Adrenal gland (tissue), 12 donors: ENCODE data around the gene SCO2. TPM values are rescaled to one million over a fixed set of nuclear protein-coding genes. Genes with fewer than 3 reads are reported as not detected.

Experiments
- DNase-seq, 7 donors: peaks; one replicate each; pipeline ENCODE4 v3.0.0-alpha.2; 2019 to 2020
- H3K27ac ChIP-seq, 5 donors: fragments of 200-600 bp; sonication (generic) in 4 of 5; 1 replicate in 3 of 5; 2 replicates in 2 of 5; pipeline versions ENCODE4 v1.5.1 to v1.8.0; 2016 to 2020; ENCODE audit warnings: mild to moderate bottlenecking in 1 of 5
- H3K27me3 ChIP-seq: fragments of 200-600 bp; 2 replicates; pipeline ENCODE4 v1.8.0; 2021
- H3K36me3 ChIP-seq, 2 donors: fragments of 200-600 bp; replicated peaks in 1 of 2; 1 replicate in 1 of 2; 2 replicates in 1 of 2; pipeline versions ENCODE4 v1.5.1 to v1.8.0; 2018 to 2022
- H3K4me1 ChIP-seq, 2 donors: fragments of 200-600 bp; replicated peaks in 1 of 2; 1 replicate in 1 of 2; 2 replicates in 1 of 2; pipeline versions ENCODE4 v1.5.1 to v1.8.0; 2018 to 2021
- H3K4me3 ChIP-seq, 4 donors: fragments of 200-600 bp; sonication (generic) in 3 of 4; one replicate each; pipeline ENCODE4 v1.5.1; 2016 to 2018
- H3K9me3 ChIP-seq, 3 donors: fragments of 200-600 bp; sonication (generic) in 1 of 3; replicated peaks in 1 of 3; 1 replicate in 2 of 3; 2 replicates in 1 of 3; pipeline versions ENCODE4 v1.5.1 to v1.8.0; 2016 to 2021
- POLR2A ChIP-seq, 2 donors: fragments of 450-650 bp; IDR thresholded peaks; one replicate each; pipeline ENCODE4 v1.6.1; 2017; ENCODE audit warnings: antibody characterized with exemption in 2 of 2, mild to moderate bottlenecking in 2 of 2, moderate library complexity in 1 of 2
- WGBS, 4 donors: extraction: QIAGEN DNeasy Blood & Tissue Kit in 2 of 4; methylation state at CpG; one replicate each; pipeline versions ENCODE4 v1.1.5 to v1.1.7; 2013 to 2017; 5-methylcytosine and 5-hydroxymethylcytosine counted together
- intact Hi-C, 2 donors: fragments of 100-400 bp; cut with DNase I; formaldehyde crosslinking; loops; one replicate each; pipeline versions ENCODE4 v1.14.1 to v1.15.0; 2022 to 2023
- polyA plus RNA-seq, 3 donors: library from polyadenylated mRNA; stranded (reverse); fragments of 200-250 nt in 2 of 3; fragments of 350-450 nt in 1 of 3; fragmentation: Illumina TruSeq in 1 of 3; extraction: RNeasy Lipid Tissue Mini Kit (QIAGEN cat#74804) in 1 of 3; gene quantifications; one replicate each; pipeline ENCODE4 v1.2.3, GENCODE V29; 2013 to 2014
- total RNA-seq, 9 donors: library from RNA; depleted of rRNA in 4 of 9; stranded (reverse); fragments of >200 nt in 4 of 9; fragments of 120-200 nt in 1 of 9; fragmentation: NEBNext Ultra II Directional in 1 of 9; extraction: Animal tissue kit (Norgen Biotek cat#: 25700) in 1 of 9; gene quantifications; one replicate each; pipeline versions ENCODE4 v1.1.0 to v1.2.4, GENCODE V29; 2013 to 2023
- TF ChIP-seq, protein P1 (sequence below), 6 experiments: fragments of 450-650 bp in 4 of 6; fragments of 200-600 bp in 2 of 6; sonication (generic) in 1 of 6; IDR thresholded peaks; 1 replicate in 5 of 6; 2 replicates in 1 of 6; pipeline versions ENCODE4 v1.5.1 to v1.8.0; 2016 to 2021; ENCODE audit warnings: antibody characterized with exemption in 6 of 6, mild to moderate bottlenecking in 2 of 6, moderate library complexity in 1 of 6
- donor health status: healthy with polysubstance abuse.
- donor health status: Bipolar disorder and iron deficiency.
- donor health status: DM: yes; HTN: yes; CAD: no.
- donor health status: DM: no; HTN: no; CAD: no.
- donor health status: DM: no; HTN: no; CAD: no.
- donor health status: DM: yes; HTN: yes; CAD: no.

SCO2 gene
- total and polyA plus RNA-seq, 12 donors, result 0.78 to 7.8 (median 1.7) TPM; not detected in 3

DNA sequence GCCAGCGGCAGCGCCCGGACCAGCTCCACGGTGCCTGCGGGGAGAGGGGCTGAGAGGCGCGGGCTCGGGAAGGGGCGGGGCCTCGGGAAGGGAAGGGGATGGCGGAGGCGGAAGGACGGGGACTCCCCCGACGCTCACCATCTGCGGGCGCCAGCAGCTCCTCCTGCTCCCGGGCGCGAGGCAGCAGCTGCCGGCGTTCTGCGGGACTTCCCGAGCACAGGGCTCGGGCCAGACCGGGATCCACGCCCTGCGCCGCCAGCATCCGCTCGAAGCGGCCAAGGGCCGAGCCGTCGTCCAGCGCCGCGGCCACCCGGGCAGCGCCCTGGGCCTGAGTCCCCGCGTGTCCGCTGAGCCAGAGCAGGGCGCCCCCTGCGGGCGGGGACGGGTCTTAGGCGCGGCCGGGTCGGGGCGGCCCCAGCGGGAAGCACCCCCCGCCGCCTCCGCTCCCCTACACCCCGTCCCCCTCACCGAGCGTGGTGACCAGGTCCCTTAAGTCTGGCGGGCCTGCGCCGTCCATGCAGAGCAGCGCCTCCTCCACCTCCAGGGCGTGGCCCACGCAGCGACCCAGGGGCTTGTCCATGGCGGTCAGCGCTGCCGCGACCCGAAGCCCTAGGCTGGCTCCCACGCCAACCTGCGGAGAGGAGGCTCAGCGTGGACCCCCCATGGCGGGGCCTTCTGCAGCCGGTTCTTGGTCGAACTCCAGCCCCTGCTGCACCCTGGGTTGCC lies 873 bp upstream of the SCO2 start:
- TF ChIP-seq, protein P1, sequence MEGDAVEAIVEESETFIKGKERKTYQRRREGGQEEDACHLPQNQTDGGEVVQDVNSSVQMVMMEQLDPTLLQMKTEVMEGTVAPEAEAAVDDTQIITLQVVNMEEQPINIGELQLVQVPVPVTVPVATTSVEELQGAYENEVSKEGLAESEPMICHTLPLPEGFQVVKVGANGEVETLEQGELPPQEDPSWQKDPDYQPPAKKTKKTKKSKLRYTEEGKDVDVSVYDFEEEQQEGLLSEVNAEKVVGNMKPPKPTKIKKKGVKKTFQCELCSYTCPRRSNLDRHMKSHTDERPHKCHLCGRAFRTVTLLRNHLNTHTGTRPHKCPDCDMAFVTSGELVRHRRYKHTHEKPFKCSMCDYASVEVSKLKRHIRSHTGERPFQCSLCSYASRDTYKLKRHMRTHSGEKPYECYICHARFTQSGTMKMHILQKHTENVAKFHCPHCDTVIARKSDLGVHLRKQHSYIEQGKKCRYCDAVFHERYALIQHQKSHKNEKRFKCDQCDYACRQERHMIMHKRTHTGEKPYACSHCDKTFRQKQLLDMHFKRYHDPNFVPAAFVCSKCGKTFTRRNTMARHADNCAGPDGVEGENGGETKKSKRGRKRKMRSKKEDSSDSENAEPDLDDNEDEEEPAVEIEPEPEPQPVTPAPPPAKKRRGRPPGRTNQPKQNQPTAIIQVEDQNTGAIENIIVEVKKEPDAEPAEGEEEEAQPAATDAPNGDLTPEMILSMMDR (IDR thresholded peaks at IDR 0.05), result peak in 5 of 6 experiments; percentile 35 to 66 (median 47)
- peak; percentile 4 to 27 for TF ChIP-seq POLR2A (IDR thresholded peaks at IDR 0.05)
- H3K9me3 ChIP-seq, result no peaks in the 10 kb centered on the region
- no peaks in the 10 kb centered on the region for H3K27me3 ChIP-seq
- 0 to 5% (median 3%) methylated on average over 2 to 77 of the region's 77 CpGs for WGBS, 4 donors
- H3K4me3 ChIP-seq, result peak overlapping the region in 3 of 4 donors; percentile 26 to 83 (median 51)
- H3K36me3 ChIP-seq, result peaks cover 0 to 26% of the 10 kb centered on the region in 2 donors
- H3K27ac ChIP-seq, result peak overlapping the region; percentile 29 to 97 (median 89)
- DNase-seq, result peak; percentile 71 to 85 (median 80)
- H3K4me1 ChIP-seq, result peaks cover 28 to 35% of the 10 kb centered on the region in 2 donors
- intact Hi-C loops, result no loop called here

DNA sequence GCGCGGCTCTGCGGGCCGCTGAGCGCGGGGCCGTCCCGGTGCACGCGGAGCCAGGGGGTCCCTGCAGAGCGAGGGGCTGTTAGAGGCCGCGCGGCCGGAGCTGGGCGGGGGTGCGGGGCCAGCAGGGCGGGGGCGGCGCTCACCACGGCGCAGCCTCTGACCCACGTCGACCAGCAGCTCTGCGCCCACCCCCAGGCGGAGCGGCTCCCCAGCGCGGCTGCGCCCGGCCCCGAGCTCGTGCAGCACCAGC lies 385 bp upstream of the SCO2 start:
- Histone ChIP-seq H3K9me3 (no peaks in the 10 kb centered on the region), H3K36me3 (peaks cover 0 to 29% of the 10 kb centered on the region in 2 donors), H3K27ac (peak overlapping the region; percentile 29 to 97 (median 89)), H3K4me3 (peak overlapping the region in 3 of 4 donors; percentile 26 to 83 (median 51)), H3K4me1 (peaks cover 23 to 30% of the 10 kb centered on the region in 2 donors), H3K27me3 (no peaks in the 10 kb centered on the region)
- no peak for DNase-seq
- 1% methylated on average over 17 to 33 of the region's 33 CpGs; no CpG with 5 or more reads in 2 of the 4 donors for WGBS, 4 donors
- no peak for TF ChIP-seq POLR2A (IDR thresholded peaks at IDR 0.05)
- TF ChIP-seq, protein P1 (IDR thresholded peaks at IDR 0.05), result peak in 1 of 6 experiments; percentile 43
- intact Hi-C loops, result no loop called here

DNA sequence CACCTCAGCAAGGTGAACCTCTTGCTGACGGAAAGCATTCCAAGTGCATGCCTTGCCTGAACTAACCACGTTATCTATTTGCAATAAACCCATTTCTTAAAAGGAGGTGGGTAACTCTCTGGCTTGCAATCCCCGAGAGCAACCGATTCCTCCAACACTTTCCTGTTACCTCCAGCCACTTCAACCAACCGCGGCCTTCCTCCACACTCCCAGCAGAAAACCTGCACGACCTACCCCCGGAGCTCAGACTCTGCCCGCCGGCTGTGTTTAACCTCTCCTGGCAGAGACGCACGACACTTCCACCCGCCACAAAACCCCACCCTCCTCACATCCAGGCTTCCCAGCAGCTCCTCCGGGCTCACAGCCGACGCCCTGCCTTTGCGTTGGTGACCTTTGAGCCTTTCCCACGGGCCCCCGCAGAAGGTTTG lies 708 bp downstream of the SCO2 start:
- Histone ChIP-seq H3K9me3 (no peaks in the 10 kb centered on the region), H3K27me3 (no peaks in the 10 kb centered on the region), H3K4me1 (peaks cover 20 to 23% of the 10 kb centered on the region in 2 donors), H3K36me3 (peaks cover 0 to 32% of the 10 kb centered on the region in 2 donors), H3K4me3 (peak overlapping the region in 3 of 4 donors; percentile 51 to 83 (median 53)), H3K27ac (peak overlapping the region; percentile 29 to 97 (median 89))
- intact Hi-C loops, result no loop called here
- no peak for TF ChIP-seq POLR2A (IDR thresholded peaks at IDR 0.05)
- TF ChIP-seq, protein P1 (IDR thresholded peaks at IDR 0.05), result no peak
- 4 to 13% (median 6%) methylated on average over 14 to 19 of the region's 19 CpGs for WGBS, 4 donors
- DNase-seq, result no peak

DNA sequence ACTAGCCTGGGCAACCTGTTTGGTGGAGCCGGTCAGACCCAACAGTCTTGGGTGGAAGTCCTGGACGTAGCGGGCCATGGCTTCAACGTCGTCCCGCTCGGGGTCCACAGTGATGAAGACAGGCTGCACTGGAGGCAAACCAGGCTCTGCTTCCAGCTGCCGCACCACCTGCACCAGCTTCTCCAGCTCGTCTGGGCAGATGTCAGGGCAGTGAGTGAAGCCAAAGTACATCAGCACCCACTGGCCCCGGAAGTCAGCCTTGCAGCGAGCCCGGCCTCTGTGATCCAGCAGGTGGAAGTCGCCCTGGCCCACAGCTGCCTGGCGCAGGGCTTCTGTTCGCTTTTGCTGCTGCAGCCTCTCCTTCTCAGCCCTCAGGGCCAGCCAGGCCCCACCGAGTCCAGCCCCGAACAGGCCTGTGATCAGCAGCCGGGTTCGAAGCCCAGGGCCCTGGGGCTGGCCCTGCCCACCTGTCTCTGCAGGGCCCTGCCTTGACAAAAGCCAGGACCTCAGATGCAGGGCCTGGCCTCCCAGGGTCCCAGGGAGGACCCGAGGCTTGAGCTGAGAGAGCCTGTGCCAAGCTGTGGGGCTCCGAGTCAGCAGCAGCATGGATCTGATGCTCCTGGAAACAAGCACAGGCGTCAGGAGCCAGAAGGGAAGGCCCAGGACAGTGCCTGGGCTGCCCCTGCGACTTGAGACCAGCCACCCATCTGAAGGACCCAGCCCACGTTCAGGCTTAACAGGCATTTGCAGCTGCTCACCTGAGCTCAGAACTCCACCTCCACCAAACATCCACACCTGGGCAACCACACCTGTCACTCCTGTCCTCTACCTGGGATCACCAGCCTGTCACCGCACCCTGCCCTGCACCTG lies 1.4 kb downstream of the SCO2 start:
- TF ChIP-seq POLR2A (IDR thresholded peaks at IDR 0.05), result no peak
- TF ChIP-seq, protein P1 (IDR thresholded peaks at IDR 0.05), result no peak
- peak in 3 of 7 donors; percentile 26 to 61 (median 44) for DNase-seq
- intact Hi-C loops, result no loop called here
- H3K27me3 ChIP-seq, result no peaks in the 10 kb centered on the region
- peaks cover 20 to 23% of the 10 kb centered on the region in 2 donors for H3K4me1 ChIP-seq
- 79 to 87% (median 81%) methylated on average over 4 to 25 of the region's 25 CpGs for WGBS, 4 donors
- H3K27ac ChIP-seq, result peak overlapping the region in 2 of 5 donors; percentile 91 to 97
- H3K4me3 ChIP-seq, result peak overlapping the region in 1 of 4 donors; percentile 83
- peaks cover 0 to 37% of the 10 kb centered on the region in 2 donors for H3K36me3 ChIP-seq
- H3K9me3 ChIP-seq, result no peaks in the 10 kb centered on the region
